IMR-90 (cell line): ENCODE measurements around the gene OSCAR. TPM values are rescaled to one million over a fixed set of nuclear protein-coding genes. Genes with fewer than 3 reads are reported as not detected.

Experiments used
- ATAC-seq: fragments of 200-7000 bp; cut with Tn5 transposase; 2 replicates; pipeline ENCODE4 v1.9.1; 2020; ENCODE audit warnings: low read depth, mild to moderate bottlenecking, moderate library complexity
- BruUV-seq: library from RNA; stranded (reverse); fragments of 400-500 nt; replicated peaks from 2 replicates; lab custom pipeline; 2021; lab: Mats Ljungman, UMichigan
- CTCF ChIA-PET: fragments of 300-600 bp; formaldehyde crosslinking; extraction: SDS; loops from one replicate; lab custom pipeline; 2021; ENCODE audit warnings: antibody characterized with exemption; lab: Yijun Ruan, JAX
- POLR2A ChIA-PET: fragments of 300-600 bp; sonication (Branson Sonifier 250); formaldehyde crosslinking; loops from one replicate; lab custom pipeline; 2022; ENCODE audit warnings: antibody characterized with exemption; ENCODE audit not compliant: unreplicated experiment; lab: Charles Lee
- DNase-seq: peaks from one replicate; pipeline ENCODE4 v3.0.0; 2013
- H2AFZ ChIP-seq: replicated peaks from 2 replicates; pipeline ENCODE3; 2013; ENCODE audit warnings: low read length, mild to moderate bottlenecking; ENCODE audit not compliant: poor library complexity
- H2AK5ac ChIP-seq: 2 replicates; pipeline ENCODE4 v1.6.1; 2013; ENCODE audit warnings: low read depth, low read length, inconsistent platforms
- H2AK9ac ChIP-seq: replicated peaks from 2 replicates; pipeline ENCODE3; 2013; ENCODE audit warnings: mild to moderate bottlenecking, low read depth, low read length, moderate library complexity; ENCODE audit not compliant: poor library complexity
- H2BK120ac ChIP-seq: 2 replicates; pipeline ENCODE4 v1.6.1; 2013; ENCODE audit warnings: low read depth, low read length, inconsistent platforms
- H2BK15ac ChIP-seq: 3 replicates; pipeline ENCODE4 v1.6.1; 2013; ENCODE audit warnings: low read depth, low read length, inconsistent platforms
- H2BK20ac ChIP-seq: 2 replicates; pipeline ENCODE4 v1.6.1; 2013; ENCODE audit warnings: low read depth, mild to moderate bottlenecking, inconsistent platforms, low read length, moderate library complexity
- H2BK5ac ChIP-seq: 2 replicates; pipeline ENCODE4 v1.6.1; 2013; ENCODE audit warnings: mild to moderate bottlenecking, low read depth, low read length, inconsistent platforms; ENCODE audit not compliant: poor library complexity, severe bottlenecking
- H3K14ac ChIP-seq: replicated peaks from 2 replicates; pipeline ENCODE4 v1.6.1; 2013; ENCODE audit warnings: low read depth, low read length, inconsistent platforms
- H3K18ac ChIP-seq: 2 replicates; pipeline ENCODE4 v1.6.1; 2013; ENCODE audit warnings: low read depth, low read length, control low read depth
- H3K23ac ChIP-seq: 2 replicates; pipeline ENCODE4 v1.6.1; 2013; ENCODE audit warnings: low read depth, low read length, inconsistent platforms
- H3K27ac ChIP-seq: 2 replicates; pipeline ENCODE4 v1.5.1; 2013; ENCODE audit warnings: mild to moderate bottlenecking, control low read depth, low read length; ENCODE audit not compliant: insufficient read depth
- H3K27me3 ChIP-seq: 2 replicates; pipeline ENCODE4 v1.6.1; 2013; ENCODE audit warnings: low read length; ENCODE audit not compliant: control insufficient read depth, insufficient read depth
- H3K36me3 ChIP-seq: 2 replicates; pipeline ENCODE4 v1.6.1; 2013; ENCODE audit warnings: low read length, mixed read lengths; ENCODE audit not compliant: control insufficient read depth, insufficient read depth
- H3K4ac ChIP-seq: 2 replicates; pipeline ENCODE4 v1.6.1; 2013; ENCODE audit warnings: low read depth, low read length, inconsistent platforms
- H3K4me1 ChIP-seq: 2 replicates; pipeline ENCODE4 v1.6.1; 2013; ENCODE audit warnings: low read length, mixed read lengths; ENCODE audit not compliant: control insufficient read depth, insufficient read depth
- H3K4me2 ChIP-seq: 2 replicates; pipeline ENCODE4 v1.6.1; 2013; ENCODE audit warnings: low read depth, mild to moderate bottlenecking, control low read depth, low read length, moderate library complexity
- H3K4me3 ChIP-seq: 2 replicates; pipeline ENCODE4 v1.5.1; 2013; ENCODE audit warnings: low read depth, mild to moderate bottlenecking, control low read depth, low read length, moderate library complexity; ENCODE audit not compliant: insufficient read depth
- H3K56ac ChIP-seq: 2 replicates; pipeline ENCODE4 v1.6.1; 2013; ENCODE audit warnings: low read length, inconsistent platforms; ENCODE audit not compliant: insufficient read depth; ENCODE audit errors: extremely low read depth
- H3K79me1 ChIP-seq, 2 experiments: 2 replicates each; pipeline ENCODE4 v1.6.1; 2013; ENCODE audit warnings: low read length in 2 of 2, inconsistent platforms in 1 of 2, low read depth in 1 of 2
- H3K9ac ChIP-seq: 2 replicates; pipeline ENCODE4 v1.6.1; 2013; ENCODE audit warnings: low read depth, low read length, control low read depth
- H3K9me1 ChIP-seq: 2 replicates; pipeline ENCODE4 v1.6.1; 2013; ENCODE audit warnings: low read length, inconsistent platforms; ENCODE audit not compliant: insufficient read depth
- H3K9me3 ChIP-seq: 2 replicates; pipeline ENCODE4 v1.6.1; 2013; ENCODE audit warnings: low read length; ENCODE audit not compliant: control insufficient read depth, insufficient read depth
- H4K20me1 ChIP-seq: 2 replicates; pipeline ENCODE4 v1.6.1; 2013; ENCODE audit warnings: low read length, inconsistent platforms; ENCODE audit not compliant: insufficient read depth
- H4K5ac ChIP-seq: 2 replicates; pipeline ENCODE4 v1.6.1; 2013; ENCODE audit warnings: mild to moderate bottlenecking, low read depth, low read length, control low read depth
- H4K8ac ChIP-seq, 2 experiments: 2 replicates each; pipeline ENCODE4 v1.6.1; 2013; ENCODE audit warnings: low read depth in 2 of 2, low read length in 2 of 2, control low read depth in 1 of 2, inconsistent platforms in 1 of 2
- H4K91ac ChIP-seq: 2 replicates; pipeline ENCODE4 v1.6.1; 2013; ENCODE audit warnings: low read depth, low read length, inconsistent platforms; ENCODE audit not compliant: insufficient read depth
- ELK1 ChIP-seq: fragments of 150-350 bp; IDR thresholded peaks from 2 replicates; pipeline ENCODE4 v1.6.1; 2016; ENCODE audit warnings: low read depth, mild to moderate bottlenecking, low read length, moderate library complexity, borderline replicate concordance
- MAFK ChIP-seq: IDR thresholded peaks from 2 replicates; pipeline ENCODE4 v1.6.1; 2012; ENCODE audit warnings: low read depth, low read length, improper control_type of control experiment
- POLR2A ChIP-seq: IDR thresholded peaks from 2 replicates; pipeline ENCODE4 v1.6.1; 2012; ENCODE audit warnings: mild to moderate bottlenecking, low read depth, low read length
- WGBS, 2 experiments: methylation state at CpG; one replicate each; pipeline versions ENCODE4 v1.1.5 to v1.1.7; 2013; ENCODE audit warnings: missing lambda C conversion rate in 2 of 2; ENCODE audit not compliant: insufficient read length in 1 of 2; ENCODE audit errors: extremely low coverage in 2 of 2; 5-methylcytosine and 5-hydroxymethylcytosine counted together
- dilution Hi-C: fragments of 300-500 bp; cut with HindIII; formaldehyde crosslinking; loops from one replicate; pipeline ENCODE4 v1.14.3; 2018; ENCODE audit warnings: low sequenced_read_pairs; ENCODE audit not compliant: unreplicated experiment
- in situ Hi-C: fragments of 300-500 bp; cut with MboI; formaldehyde crosslinking; loops from 3 replicates; pipeline ENCODE4 v1.14.3; 2019; ENCODE audit warnings: low sequenced_read_pairs, inconsistent platforms, mixed read lengths
- intact Hi-C: fragments of 100-400 bp; cut with micrococcal nuclease; formaldehyde crosslinking; loops from 2 replicates; pipeline ENCODE4 v1.10.0; 2022
- polyA plus RNA-seq, 3 experiments: library from polyadenylated mRNA; depleted of rRNA; stranded (reverse); fragments of >200 nt; gene quantifications; 2 replicates each; pipeline ENCODE4 v1.2.3, GENCODE V29; 2012; ENCODE audit warnings: low replicate concordance in 1 of 3
- total RNA-seq: library from RNA; depleted of rRNA; stranded (reverse); fragments of >200 nt; gene quantifications from 2 replicates; pipeline ENCODE4 v1.2.3, GENCODE V29; 2012
- TF ChIP-seq, protein P1 (sequence below): fragments of 150-350 bp; IDR thresholded peaks from 2 replicates; pipeline ENCODE4 v1.6.1; 2017; ENCODE audit warnings: mild to moderate bottlenecking, antibody characterized with exemption, low read length, low read depth

The OSCAR gene
- total and polyA plus RNA-seq, 2 of the 4 experiments (the other 2 are of a cell fraction) = 0.15 TPM; not detected in 1

DNA sequence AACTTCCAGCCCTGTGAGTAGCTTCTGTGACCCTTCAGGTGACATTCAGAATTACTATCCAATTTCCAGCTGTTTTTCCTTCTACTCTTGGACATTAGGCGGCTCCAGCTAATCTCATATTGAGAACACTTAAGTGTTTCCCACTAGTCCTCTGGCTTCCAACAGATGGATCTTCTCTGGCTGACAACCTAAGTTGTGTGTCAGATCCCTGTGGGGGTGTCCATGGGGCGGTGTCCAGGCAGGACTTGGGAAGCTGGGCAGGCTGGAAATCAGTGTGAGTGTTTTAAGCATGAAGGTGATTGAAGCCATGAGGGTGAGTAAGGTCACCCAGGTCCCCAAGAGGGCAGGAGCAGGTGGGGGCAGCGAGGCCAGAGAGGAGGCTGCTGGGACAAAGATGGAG lies 47.1 kb upstream of the OSCAR start:
- Histone ChIP-seq H3K18ac (no peak overlapping the region), H3K23ac (no peak overlapping the region), H4K20me1 (peaks cover 17% of the 10 kb centered on the region), H3K36me3 (peaks cover 89% of the 10 kb centered on the region), H4K5ac (no peak overlapping the region), H3K27ac (no peak overlapping the region), H3K4me2 (no peak overlapping the region), H4K8ac (no peak overlapping the region), H3K14ac (no peak overlapping the region), H3K56ac (no peak overlapping the region), H2AFZ (no peak overlapping the region), H2AK9ac (no peak overlapping the region), H3K4ac (no peak overlapping the region), H3K4me1 (no peaks in the 10 kb centered on the region), H2BK5ac (no peak overlapping the region), H3K4me3 (no peak overlapping the region), H2BK120ac (no peak overlapping the region), H2AK5ac (no peak overlapping the region), H3K9me3 (no peaks in the 10 kb centered on the region), H2BK20ac (no peak overlapping the region), H4K91ac (no peak overlapping the region), H3K9me1 (no peaks in the 10 kb centered on the region), H2BK15ac (no peak overlapping the region), H3K79me1 (peaks cover 20 to 26% of the 10 kb centered on the region in 2 experiments), H3K27me3 (no peaks in the 10 kb centered on the region), H3K9ac (no peak overlapping the region)
- TF ChIP-seq ELK1 (no peak), POLR2A (no peak), MAFK (no peak)
- TF ChIP-seq, protein P1, sequence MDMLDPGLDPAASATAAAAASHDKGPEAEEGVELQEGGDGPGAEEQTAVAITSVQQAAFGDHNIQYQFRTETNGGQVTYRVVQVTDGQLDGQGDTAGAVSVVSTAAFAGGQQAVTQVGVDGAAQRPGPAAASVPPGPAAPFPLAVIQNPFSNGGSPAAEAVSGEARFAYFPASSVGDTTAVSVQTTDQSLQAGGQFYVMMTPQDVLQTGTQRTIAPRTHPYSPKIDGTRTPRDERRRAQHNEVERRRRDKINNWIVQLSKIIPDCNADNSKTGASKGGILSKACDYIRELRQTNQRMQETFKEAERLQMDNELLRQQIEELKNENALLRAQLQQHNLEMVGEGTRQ = no peak
- no TSS peak for BruUV-seq
- DNase-seq = peak; percentile 28
- in situ Hi-C loops (loop anchor here (25.0 kb wide), 1 partner anchor 1515 kb away; the partner anchor contains the start of gene U2AF2), intact Hi-C loops (no loop called here), dilution Hi-C loops (no loop called here)
- POLR2A ChIA-PET = no interaction called here
- CTCF ChIA-PET = no interaction called here
- ATAC-seq = peak; percentile 50
- WGBS, 2 experiments = no CpG with 5 or more reads among the region's 3 CpGs
